SIG-M5 treated with dmso at 0.1 percent for 504 hours (cell line): ENCODE data around the gene LIMS1.
"Not testable (repeated sequence)": the region's sequence is repeated elsewhere in the genome, so short reads cannot be mapped to it uniquely, and the experiment has no call there.

Experiments
- DNase-seq: peaks from one replicate; lab custom pipeline; 2025; ENCODE audit not compliant: unreplicated experiment; lab: John Stamatoyannopoulos, UW

Gene LIMS1

DNA sequence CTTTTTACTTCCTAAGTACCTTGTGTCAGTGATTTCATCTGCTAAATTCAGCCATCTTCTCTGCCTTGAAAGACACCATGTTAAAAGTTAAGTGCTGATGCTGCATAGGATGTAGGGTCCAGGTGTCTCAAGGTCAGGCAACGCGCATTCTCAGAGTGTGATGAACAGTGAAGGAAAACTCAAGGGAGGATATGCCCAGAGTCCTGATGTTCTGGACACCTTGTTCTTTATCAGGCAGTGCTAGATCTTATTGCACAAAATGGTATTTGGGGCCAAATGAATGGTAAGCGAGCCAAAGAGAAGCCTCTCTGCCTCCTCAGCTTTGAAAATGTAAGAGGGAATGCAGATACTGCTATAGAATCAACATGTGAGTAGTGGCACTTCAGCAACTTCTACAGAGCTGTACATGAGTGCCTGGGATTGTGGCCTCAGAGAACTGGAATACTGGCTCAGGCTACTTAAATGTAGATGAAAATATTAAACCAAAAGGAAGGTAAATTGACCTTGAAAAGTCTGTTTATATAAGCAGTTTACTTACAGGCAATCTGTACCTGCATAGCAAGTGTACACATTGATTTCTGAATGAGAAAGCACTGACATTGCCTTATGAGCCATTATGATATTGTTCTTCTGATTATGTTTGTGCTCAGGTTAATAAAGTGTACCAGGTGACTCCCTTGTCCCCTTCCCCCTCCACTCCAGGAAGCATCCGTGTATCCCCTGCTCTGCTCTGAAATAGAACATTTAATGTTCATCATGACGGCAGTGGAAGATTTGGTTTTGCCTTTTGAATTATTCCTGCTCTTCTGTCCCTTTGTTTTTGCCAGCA lies 98.3 kb downstream of the LIMS1 start:
- no peak for DNase-seq

DNA sequence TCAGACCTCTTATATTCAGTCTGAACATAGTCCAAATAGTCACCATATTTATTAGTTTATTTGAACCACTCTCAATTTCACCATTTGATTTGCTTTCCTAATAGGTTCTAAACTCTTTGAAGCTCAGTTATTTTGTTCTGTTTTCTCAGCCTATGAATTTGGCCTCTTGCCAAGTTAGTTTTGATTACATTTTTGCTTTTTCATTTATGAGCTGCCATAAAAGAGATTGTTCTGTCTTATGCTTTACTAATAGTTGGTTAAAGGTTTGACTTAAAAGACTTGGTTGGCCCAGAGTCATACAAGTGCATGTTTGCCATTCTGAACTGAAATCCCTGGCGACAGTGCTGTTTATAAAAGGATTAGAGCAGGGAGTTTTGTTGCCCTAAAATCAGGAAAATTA lies 99.1 kb downstream of the LIMS1 start:
- no peak for DNase-seq

DNA sequence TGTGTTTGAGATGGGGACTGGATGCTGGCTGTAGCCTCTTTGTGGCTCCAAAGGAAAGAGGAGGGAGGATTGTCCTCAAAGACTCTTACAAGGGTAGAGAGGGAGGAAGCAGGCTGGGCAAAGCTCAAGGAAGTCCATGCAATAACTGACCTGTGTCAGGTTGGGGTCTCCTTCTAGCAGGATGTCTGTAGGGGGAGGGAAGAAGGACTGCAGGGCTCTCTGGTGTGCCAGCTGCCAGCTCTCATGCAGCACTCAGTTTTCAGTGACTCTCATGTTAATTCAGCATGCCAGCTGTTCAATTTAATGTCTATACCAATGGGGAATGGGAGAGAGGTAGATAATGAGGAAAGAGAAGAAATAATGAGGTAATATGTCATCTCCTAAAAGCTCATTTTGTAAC lies 99.7 kb downstream of the LIMS1 start:
- no peak for DNase-seq

- no peak for DNase-seq
These were observed 100.4 kb downstream of the LIMS1 start for GRCh38 chr2:108634576-108635160.

- DNase-seq, result no peak
These were observed 101.5 kb downstream of the LIMS1 start for GRCh38 chr2:108635630-108636354.

DNA sequence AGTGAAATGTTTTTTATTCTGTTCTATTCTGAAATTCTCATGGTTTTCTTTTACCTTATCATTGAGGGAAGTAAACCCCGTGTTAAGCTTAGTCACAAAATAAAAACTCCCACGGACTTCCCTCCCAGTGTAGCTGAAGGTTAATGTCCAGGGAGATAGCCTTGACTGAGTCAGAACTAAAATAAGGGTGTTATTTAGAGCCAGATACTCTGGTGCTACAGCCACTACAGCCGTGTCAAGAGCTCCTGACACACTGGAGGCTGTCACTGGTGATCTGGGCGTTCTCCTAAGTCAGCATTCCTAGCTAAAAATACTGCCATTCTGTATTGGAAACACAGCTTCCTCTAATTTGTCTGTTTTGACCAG lies 103.0 kb downstream of the LIMS1 start:
- no peak for DNase-seq

DNA sequence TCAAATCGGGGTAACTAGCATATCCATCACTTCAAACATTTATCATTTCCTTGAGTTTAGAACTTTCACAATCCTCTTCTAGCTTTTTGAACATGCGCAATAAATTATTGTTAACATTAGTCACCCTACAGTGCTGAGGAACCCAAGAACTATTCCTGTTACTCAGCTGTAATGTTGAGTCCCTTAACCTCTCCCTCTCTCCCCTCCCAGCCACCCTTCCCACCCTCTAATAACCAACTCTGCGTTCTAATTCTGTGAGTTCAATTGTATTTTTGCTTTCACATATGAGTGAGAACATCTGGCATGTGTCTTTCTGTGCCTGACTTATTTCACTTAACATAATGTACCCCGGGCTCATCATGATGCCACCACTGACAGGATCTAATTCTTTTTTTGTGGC lies 106.5 kb downstream of the LIMS1 start:
- peak; percentile 50 for DNase-seq

DNA sequence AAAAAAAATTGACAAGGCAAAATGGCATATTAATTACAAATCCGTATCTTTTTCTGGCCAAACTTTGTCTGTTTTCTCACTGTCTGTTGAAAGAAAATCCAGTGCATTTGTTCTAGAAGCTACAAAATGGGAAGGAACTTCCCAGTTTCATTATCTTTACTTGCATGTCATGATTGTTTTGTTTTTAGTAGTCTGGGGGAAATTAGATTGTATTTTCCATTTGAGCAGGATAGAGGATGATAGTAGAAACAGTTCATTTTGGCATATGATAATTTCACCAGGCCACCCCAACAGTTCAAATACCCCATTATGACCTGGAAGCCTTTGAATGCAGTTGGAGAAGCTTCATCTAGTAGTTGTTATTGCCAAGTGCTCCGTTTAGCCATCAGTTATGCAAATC lies 107.5 kb downstream of the LIMS1 start:
- no peak for DNase-seq

DNA sequence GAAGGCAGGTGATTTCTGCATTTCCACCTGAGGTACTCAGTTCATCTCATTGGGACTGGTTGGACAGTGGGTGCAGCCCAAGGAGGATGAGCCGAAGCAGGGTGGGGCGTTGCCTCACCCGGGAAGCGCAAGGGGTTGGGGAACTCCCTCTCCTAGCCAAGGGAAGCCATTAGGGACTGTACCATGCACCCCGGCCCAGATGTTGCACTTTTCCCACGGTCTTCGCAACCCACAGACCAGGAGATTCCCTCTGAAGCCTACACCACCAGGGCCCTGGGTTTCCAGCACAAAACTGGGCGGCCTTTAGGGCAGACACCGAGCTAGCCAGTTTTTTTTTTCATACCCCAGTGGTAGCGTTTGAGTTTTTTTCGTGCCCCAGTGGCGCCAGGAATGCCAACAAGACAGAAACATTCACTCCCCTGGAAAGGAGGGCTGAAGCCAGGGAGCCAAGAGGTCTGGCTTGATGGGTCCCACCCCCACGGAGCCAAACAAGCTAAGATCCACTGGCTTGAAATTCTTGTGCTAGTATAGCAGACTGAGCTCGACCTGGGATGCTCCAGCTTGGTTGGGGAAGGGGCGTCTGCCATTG lies 109.1 kb downstream of the LIMS1 start:
- DNase-seq, result no peak

DNA sequence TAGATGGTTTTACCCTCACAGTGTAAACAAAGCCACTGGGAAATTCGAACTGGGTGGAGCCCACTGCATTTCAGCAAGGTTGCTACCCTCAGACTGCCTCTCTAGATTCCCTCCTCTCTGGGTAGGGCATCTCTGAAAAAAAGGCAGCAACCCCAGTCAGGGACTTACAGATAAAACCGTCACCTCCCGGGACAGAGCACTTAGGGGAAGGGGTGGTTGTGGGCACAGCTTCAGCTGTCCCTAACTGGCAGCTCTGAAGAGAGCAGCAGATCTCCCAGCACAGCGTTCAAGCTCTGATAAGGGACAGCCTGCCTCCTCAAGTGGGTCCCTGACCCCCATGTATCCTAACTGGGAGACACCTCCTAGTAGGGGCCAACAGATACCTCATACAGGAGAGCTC lies 109.6 kb downstream of the LIMS1 start:
- DNase-seq, result not testable (repeated sequence)

GRCh38 chr2:108644446-108644845 lies 110.2 kb downstream of the LIMS1 start:
- not testable (repeated sequence) for DNase-seq

GRCh38 chr2:108648796-108649195 lies 114.5 kb downstream of the LIMS1 start:
- DNase-seq, result not testable (repeated sequence)

GRCh38 chr2:108650465-108650864 lies 116.2 kb downstream of the LIMS1 start:
- DNase-seq, result not testable (repeated sequence)

DNA sequence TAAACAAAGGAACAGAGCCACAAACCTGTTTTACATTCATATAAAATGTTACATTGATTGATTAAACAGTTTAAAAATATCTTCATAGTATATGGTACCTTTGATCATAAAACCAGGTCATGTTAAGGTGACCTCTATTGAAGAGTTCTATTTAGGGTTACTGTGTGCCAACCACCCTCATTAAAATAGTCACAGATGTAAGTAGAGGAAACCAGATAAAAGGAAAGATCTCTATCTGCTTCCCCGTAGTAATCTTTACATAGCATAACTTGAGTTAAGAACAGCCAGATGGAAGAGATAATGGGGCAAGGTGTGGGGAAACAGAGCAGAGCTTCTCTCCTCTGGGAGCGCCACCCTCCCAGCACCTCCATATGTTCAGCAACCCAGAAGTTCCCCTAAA lies 117.2 kb downstream of the LIMS1 start:
- not testable (repeated sequence) for DNase-seq

GRCh38 chr2:108652187-108652931 lies 118.1 kb downstream of the LIMS1 start:
- DNase-seq, result peak; percentile 93

DNA sequence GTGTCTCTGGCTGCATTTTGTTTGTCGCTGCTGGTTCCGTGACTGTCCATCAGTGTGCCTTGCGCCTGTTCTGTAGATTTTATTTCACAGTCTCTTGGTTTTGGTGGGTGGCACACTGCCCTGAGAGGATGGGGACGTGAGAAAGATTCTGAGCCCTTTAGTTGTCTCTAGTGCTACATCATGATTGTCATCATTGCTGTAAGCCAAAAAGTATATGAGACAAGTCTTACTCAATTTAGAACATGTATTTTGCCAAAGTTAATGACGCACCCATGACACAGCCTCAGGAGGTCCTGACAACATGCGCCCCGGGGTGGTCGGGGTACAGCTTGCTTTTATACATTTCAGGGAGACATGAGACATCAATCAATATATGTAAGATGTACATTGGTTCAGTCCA lies 119.2 kb downstream of the LIMS1 start:
- not testable (repeated sequence) for DNase-seq

GRCh38 chr2:108653849-108654248 lies 119.6 kb downstream of the LIMS1 start:
- DNase-seq, result not testable (repeated sequence)

DNA sequence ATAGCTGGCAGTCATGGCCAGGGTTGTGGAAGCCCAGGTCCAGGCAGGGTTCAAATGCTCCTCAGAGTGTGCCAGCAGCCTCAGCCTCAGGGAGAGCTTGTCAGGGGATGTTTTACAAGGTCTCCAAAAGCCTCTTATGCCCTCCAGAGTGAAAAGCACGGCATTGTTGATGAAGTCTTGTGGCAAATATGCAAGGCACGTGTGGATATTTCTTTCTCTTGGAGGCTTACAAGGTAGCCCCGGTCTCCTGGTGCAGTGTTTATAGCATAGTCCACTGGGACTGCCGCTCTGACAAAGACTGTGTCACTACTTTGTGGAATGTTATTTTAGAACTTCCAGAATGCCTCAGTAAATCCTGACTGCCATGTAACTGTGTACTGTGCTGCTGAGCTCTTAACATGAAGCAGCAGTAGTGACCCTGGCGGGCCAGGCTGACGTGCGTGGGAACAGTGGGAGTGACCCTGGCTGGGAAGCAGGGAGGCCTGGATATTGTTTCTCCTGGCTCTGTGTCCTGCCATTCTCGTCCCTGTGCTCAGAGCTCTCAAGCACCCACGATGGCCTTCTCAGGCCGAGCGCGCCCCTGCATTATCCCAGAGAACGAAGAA lies 120.4 kb downstream of the LIMS1 start:
- not testable (repeated sequence) for DNase-seq

GRCh38 chr2:108655270-108655669 lies 121.0 kb downstream of the LIMS1 start:
- DNase-seq, result not testable (repeated sequence)

DNA sequence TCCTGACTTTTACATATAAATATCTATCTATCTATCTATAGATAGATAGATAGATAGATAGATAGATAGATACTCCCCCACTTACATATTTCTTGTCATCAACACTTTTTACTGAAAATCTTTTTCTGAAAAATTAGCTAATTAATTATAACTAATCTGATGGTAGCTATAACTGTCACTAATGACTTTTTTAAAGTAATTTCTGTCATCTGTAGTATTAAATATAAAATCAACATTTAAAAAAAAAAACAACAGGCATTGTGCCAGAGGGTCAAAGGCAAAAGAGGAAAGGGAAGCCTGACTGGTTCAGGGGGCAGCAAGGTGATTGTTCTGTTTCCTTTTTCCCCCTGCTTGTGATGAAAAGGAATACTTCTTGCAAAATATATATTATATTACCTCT lies 122.0 kb downstream of the LIMS1 start:
- not testable (repeated sequence) for DNase-seq
